ENCODE results near the gene RAB3GAP1.
"Not testable (repeated sequence)": the region's sequence is repeated elsewhere in the genome, so short reads cannot be mapped to it uniquely, and the experiment has no call there.

Gene RAB3GAP1

GRCh38 chr2:135052042-135052876 is at the start of gene RAB3GAP1:
RAB3GAP1 (plus strand) TSS chr2:135052292; CDS start chr2:135052308, 16 bp downstream.
- DNase-seq, result peak; percentile 94 to 95

GRCh38 chr2:135002836-135003235 is 49.3 kb upstream of the RAB3GAP1 start:
- DNase-seq, result no peak

DNA sequence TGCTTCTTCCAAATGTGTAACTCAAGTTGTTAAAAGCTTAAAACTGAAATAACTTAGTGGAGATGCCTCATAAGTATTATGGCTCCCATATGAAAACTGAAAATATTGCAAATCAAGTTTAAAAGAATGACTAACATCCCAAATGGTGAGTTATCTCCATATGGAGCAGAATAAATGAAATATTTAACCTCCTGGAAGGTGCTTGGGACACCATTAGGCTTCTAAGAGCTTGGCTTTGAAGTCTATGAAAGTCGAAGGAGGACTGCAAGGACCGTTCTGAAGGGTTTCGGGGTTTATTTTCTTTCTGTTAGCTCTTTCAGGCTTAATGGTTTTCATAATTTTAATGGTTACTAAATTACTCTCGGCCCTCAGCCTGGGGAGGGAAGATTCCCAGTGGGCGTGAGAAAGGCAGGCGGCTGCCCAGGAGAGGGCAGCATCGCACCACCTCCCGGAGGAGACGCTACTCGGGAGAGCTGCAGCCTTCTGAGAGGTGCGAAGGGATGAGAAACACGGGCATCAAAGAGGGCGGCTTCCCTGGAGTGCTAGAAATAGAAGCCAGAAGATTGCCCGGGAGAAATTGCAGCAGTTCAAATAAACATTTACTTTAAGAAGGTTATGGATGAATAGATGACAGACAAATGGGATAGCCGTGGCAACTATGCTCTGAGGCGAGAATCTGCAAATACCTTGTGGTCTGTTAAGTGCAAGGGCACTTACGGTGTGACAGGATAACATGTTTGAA is 47.9 kb upstream of the RAB3GAP1 start:
- DNase-seq, result peak; percentile 64 to 73

DNA sequence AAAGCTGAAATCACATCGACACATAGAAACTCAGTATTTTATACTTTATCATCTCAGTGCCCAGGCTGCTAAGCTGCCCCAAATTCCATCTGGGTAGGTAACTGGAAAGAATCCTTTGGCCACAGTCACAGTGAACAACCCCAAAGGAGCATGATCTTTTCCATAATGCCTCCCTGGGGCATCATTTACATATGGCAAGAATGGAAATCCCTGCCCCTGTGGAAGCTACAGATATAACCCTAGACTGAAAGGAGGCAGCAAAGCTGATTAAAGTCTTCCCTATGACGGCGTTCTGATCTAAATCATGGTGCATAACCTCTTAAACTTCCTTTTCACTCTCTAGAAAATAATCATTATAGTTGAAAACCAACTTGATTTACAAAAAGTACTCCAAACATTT is 46.3 kb upstream of the RAB3GAP1 start:
- DNase-seq, result no peak

- DNase-seq, result no peak
Measured at GRCh38 chr2:135009339-135009738, 42.8 kb upstream of the RAB3GAP1 start.

DNA sequence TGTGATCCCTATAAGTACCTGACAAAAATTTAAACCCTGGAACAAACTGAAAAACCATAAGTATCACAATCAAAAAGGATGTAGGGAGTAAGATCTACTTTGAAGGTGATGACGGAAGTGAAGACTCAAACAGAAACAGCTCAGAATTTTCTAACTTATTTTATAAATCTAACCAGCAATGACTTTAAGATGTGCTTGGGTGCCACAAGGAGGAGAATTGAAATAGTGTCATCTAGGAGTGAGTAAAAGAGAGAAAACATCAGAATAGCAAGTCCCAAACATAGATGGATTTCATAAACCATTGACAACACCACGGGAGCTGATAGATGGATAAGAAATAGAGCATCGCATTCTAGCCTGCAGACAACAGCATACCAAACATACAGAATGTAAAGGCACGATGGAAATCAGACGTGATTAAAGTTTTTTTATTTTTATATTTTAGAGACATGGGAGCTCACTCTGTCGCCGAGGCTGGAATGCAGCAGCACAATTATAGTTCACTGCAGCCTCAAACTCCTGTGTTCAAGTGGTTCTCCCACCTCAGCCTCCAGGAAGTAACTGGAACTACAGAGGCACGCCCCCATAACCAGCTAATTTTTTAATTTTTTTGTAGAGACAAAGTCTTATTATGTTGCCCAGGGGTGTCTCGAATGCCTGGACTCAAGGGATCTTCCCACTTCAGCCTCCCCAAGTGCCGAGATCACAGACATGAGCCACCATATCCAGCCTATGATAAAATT is 41.7 kb upstream of the RAB3GAP1 start:
- no peak for DNase-seq

DNA sequence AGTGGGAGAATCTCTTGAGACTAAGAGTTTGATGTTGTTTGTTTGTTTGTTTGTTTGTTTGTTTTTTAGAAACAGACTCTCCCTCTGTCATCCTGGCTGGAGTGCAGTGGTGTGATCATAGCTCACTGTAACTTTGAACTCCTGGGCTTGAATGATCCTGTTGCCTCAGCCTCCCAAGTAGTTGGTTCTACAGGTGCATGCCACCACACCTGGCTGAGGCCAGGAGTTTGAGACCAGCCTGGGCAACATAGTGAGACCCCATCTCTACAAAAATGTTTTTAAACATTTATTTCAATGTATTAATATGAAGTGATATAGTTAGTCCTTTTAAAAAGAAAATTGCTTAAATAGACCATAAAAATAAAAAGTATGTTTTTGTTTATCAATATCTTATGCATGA is 40.5 kb upstream of the RAB3GAP1 start:
- no peak for DNase-seq

- no peak for DNase-seq
Measured at GRCh38 chr2:135021618-135022017, 30.5 kb upstream of the RAB3GAP1 start.

DNA sequence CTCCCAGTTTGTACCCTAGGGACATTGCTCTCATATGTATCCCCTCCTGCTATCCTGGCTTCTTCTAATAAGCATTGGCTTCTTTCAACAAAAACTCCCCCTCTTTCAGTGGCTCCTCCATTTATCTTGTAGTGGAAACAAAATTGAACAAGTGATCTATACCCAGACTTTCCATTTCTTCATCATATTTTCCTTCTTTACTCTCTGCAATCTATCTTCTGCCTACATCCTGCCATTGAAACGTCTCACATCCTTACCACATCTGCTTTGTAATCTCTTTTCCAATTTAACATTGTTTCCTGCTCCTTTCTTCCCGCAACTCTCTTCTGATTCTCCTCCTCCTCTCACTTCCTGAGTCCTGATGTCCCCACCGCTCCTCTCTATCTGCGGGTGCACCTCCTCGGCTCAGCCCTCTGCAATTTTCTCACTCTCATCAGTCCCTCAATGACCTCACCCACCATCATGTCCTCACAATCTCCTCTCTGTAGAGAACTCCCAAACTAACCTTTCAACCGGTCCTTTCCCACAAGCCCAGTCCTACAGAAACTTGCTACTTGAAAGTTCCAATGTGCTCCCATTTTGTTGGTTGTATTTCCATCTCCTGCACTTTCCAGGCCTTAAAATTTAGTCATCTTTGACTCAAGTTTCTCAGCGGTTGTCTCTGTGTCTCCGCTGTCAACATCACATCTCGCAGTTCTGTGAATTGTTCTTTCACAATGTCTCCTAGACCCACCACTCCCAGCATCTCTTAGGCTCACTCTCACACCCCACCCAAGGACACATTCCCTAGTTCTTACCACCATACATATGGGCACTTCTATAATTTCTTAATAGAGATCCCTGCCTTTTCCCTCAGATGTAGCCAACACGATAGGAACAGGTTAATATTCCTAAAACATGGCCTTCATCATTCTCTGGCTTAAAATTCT is 28.9 kb upstream of the RAB3GAP1 start:
- no peak for DNase-seq

DNA sequence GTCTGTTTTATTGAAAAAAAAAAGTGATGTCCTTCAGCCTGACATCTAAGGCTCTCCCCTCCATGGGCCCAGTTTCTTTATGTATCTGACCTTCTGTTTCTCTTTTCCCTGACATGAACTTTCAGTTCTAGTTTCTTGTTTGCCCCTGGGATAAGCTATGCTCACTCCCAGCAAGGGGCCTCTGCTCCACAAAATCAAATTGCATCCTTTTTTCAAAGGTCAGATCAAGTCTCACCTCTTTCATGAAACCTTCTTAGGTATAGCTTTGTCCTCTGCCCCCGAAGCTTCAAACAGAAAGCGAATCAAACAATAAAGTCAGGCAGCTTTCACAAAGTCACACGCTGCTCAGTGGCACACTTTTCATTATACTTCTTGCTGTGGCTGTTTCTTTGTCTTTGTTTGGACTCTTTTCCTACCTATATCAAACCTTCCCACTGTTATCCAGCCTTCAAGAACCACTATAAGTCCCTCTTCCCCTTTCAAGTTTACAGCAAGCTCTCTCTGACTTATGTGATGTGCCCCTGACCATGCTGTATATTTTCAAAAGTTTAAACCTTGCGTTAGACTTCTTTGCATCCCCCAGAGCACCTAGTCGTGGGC is 28.1 kb upstream of the RAB3GAP1 start:
- no peak for DNase-seq

GRCh38 chr2:135029481-135030134 is 22.5 kb upstream of the RAB3GAP1 start:
- no peak for DNase-seq

GRCh38 chr2:135030826-135031225 is 21.3 kb upstream of the RAB3GAP1 start:
- DNase-seq, result no peak

DNA sequence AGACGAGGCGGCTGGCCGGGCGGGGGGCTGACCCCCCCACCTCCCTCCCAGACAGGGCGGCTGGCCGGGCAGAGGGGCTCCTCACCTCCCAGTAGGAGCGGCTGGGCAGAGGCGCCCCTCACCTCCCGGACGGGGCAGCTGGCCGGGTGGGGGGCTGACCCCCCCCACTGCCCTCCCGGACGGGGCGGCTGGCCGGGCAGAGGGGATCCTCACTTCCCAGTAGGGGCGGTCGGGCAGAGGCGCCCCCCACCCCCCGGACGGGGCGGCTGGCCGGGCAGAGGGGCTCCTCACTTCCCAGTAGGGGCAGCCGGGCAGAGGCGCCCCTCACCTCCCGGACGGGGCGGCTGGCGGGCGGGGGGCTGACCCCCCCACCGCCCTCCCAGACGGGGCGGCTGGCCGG is 18.9 kb upstream of the RAB3GAP1 start:
- not testable (repeated sequence) for DNase-seq

DNA sequence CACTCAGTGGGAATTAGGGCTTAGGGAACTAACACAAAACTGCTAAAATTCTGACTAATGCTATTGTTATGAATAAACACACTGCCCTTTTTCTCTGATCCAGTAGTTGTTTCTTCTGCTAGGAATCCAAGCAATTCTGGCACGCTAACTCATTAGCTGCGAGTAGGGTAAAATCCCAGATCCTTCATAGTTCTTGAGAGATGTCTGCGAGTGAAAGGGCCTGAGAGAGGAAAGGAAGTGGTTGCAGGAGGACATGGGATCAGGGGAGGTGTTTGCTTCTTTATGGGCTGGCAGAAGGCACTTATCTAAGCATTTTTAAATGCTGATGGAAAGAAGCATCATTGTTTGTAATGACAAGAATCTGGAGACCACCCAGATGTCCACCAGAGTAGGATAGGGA is 14.3 kb upstream of the RAB3GAP1 start:
- no peak for DNase-seq

GRCh38 chr2:135043345-135043744 is 8.7 kb upstream of the RAB3GAP1 start:
- peak in 1 of 2 donors; percentile 25 for DNase-seq

DNA sequence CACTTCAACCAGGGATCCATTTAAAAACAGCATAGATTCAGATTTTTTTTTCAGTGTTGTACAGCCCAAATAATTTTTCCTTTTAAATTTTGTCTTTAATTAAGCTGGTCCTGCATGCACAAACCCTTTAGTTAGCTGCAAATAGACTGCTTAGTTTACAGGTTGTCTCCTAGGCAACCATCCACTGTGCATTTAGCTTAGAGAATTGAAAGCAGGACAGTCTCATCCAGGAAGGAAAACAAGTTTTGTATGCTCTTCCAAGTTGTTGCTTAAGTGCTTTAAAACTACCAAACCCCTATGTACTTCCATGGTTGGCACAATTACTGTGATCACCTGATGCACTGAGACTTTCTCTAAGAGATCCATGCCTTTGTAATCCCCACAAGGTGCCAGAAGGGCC is 4.8 kb upstream of the RAB3GAP1 start, which contains the start of gene MAP3K19:
Gene MAP3K19, minus strand, starts transcription at position 148 of the 400 bp plus-strand sequence. CDS start 22,800 bp downstream, outside the sequence.
- no peak for DNase-seq

DNA sequence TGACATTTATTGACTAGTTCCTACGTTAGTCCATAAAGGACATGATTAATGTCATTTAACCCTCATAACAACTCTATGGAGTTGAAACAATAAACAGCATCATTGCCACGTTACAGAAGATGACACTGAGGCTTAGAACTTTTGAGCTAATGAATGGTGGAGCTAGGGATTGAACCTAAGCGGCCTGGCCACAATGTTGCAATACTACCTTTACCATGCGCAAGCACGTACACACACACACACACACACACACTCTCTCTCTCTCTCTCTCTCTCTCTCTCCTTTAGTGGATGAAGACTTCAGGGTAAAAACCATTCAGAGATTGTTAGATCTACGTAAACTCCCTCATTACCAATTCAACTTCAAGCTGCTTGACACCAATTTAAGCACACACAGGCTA is 4.0 kb upstream of the RAB3GAP1 start:
- no peak for DNase-seq

DNA sequence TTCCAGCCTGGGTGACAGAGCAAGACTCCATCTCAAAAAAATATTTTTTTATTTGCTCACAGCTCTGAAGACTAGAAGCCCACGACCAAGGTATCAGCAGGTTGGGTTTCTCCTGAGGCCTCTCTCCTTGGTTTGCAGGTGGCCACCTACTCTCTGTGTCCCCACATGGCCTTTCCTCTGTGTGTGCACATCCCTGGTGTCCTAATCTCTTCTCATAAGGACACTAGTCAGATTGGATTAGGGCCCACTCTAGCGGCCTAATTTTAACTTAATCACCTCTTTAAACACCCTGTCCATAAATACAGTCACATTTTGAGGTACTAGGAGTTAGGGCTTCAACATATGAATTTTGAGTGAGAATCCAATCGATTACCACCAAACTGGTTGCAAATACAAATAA is 2.0 kb upstream of the RAB3GAP1 start:
- DNase-seq, result no peak

- DNase-seq, result no peak
Measured at GRCh38 chr2:135050684-135051083, 1.4 kb upstream of the RAB3GAP1 start.

GRCh38 chr2:135052997-135053474 is 944 bp downstream of the RAB3GAP1 start:
- peak; percentile 5 to 46 for DNase-seq

Measured in CD4-positive, alpha-beta T cell treated with Interferon alpha-2 for 1 hour (primary cell).